HG02870 (cell line): ENCODE measurements around the gene OPRD1.
"Not testable (repeated sequence)": the region's sequence is repeated elsewhere in the genome, so short reads cannot be mapped to it uniquely, and the experiment has no call there.

Source experiments
- ATAC-seq: cut with Tn5 transposase; IDR thresholded peaks from one replicate; pipeline ENCODE4 v1.9.1; 2021; ENCODE audit warnings: mild to moderate bottlenecking, moderate library complexity; ENCODE audit not compliant: unreplicated experiment

OPRD1 gene

DNA sequence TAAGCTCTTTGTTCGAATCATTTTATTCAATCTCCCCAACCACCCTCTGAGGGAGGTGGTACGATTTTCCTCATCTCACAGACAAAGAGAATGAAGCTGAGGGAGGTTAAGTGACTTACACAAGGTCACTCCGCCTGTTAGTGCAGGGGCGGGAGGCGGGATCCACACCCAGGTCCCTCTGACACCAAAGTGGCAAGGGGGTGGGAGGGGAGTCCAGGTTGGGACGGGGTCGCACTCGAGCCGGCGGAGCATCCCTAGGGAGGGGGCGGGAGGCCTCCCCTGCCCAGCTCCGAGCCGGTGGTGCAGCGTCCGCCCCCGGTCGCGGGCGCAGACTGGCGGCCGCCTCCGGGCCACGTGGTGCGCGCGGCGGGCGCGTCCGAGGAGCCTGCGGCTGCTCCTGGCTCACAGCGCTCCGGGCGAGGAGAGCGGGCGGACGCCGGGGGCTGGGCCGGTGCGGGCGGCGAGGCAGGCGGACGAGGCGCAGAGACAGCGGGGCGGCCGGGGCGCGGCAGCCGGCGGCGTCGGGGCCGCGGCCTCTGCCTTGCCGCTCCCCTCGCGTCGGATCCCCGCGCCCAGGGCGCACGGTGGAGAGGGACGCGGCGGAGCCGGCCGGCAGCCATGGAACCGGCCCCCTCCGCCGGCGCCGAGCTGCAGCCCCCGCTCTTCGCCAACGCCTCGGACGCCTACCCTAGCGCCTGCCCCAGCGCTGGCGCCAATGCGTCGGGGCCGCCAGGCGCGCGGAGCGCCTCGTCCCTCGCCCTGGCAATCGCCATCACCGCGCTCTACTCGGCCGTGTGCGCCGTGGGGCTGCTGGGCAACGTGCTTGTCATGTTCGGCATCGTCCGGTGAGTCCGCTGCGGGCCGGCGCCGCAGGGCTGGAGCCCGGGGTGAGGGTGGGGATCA, at the start of gene OPRD1:
Gene OPRD1 (plus strand): TSS at position 405 of the 903 bp plus-strand sequence. CDS start 214 bp downstream, at position 619.
- ATAC-seq = no peak

DNA sequence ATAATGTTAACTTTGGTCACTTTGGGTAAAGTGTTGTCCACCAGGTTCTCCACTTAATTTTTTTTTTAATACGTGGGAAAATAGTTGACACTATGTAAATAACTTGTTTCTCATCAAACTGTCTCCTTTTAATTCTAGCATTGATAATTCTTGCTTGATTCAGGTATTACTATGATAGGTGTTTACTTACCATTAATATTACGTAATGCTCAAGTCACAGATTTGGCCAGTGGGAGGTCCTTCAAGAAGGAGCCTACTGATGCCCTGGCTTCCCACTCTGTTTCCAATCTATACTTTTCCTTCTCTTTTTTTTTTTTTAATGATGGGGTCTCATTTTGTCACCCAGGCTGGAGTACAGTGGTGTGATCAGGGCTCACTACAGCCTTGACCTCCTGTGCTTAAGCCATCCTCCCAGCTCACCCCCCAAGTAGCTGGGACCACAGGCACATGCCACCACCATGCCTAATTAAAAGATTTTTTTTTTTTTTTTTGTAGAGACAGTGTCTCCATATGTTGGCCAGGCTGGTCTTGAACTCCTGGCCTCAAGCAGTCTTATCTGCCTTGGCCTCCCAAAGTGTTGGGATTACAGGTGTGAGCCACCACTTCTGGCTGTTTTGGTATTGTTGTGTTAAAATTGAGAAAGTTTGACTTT, 45.3 kb upstream of the OPRD1 start:
- no peak for ATAC-seq

DNA sequence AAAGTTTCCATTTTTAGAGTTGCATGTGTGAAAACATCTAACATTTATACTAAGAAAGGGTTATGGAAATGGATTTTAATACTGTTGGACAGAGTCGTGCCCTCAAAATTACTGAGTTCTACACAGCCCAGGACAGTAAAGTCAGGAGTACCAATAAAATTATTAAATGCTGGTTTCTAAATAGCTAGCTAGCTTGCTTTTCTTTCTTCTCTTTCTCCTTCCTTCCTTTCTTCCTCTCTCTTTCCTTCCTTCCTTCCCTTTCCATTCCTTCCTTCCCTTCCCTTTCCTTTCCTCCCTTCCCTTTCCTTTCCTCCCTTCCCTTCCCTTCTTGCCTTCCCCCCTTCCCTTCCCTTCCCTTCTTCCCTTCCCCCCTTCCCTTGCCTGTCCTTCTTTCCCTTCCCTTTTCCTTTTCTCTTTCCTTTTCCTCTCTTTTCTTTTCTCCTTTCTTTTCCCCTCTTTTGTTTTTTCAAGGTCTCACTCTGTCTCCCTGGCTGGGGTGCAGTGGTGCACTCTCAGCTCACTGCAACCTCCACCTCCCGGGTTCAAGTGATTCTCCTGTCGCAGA, 41.3 kb upstream of the OPRD1 start:
- ATAC-seq = no peak

DNA sequence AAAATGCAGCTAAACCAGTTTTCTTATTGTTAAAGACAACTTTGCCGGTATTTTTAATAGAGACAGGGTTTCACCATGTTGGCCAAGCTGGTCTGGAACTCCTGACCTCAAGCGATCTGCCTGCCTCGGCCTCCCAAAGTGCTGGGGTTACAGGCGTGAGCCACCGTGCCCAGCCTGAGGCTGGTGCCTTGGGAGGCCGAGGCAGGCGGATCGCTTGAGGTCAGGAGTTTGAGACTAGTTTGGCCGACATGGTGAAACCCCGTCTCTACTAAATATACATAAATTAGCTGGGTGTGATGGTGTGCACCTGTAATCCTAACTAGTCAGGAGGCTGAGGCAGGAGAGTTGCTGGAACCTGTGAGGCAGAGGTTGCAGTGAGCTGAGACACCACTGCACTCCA, 40.0 kb upstream of the OPRD1 start:
- ATAC-seq = not testable (repeated sequence)

DNA sequence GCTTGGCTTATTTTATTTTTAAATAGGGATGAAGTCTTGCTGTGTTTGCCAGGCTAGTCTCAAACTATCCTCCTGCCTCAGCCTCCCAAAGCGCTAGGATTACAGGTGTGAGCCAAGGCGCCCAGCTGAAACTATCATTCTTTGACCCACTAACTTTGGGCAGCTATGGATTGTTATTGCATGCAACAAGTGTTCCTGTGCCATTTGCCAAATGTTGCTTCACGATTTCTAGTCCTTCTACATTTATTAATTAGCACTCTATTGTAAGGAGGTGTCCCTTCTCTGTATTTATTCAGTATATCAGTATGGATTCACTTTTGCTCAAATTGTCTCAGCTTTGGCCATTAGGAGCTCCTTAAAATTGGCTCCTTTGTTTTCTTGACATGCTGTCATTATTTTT, 38.9 kb upstream of the OPRD1 start:
- ATAC-seq = no peak

DNA sequence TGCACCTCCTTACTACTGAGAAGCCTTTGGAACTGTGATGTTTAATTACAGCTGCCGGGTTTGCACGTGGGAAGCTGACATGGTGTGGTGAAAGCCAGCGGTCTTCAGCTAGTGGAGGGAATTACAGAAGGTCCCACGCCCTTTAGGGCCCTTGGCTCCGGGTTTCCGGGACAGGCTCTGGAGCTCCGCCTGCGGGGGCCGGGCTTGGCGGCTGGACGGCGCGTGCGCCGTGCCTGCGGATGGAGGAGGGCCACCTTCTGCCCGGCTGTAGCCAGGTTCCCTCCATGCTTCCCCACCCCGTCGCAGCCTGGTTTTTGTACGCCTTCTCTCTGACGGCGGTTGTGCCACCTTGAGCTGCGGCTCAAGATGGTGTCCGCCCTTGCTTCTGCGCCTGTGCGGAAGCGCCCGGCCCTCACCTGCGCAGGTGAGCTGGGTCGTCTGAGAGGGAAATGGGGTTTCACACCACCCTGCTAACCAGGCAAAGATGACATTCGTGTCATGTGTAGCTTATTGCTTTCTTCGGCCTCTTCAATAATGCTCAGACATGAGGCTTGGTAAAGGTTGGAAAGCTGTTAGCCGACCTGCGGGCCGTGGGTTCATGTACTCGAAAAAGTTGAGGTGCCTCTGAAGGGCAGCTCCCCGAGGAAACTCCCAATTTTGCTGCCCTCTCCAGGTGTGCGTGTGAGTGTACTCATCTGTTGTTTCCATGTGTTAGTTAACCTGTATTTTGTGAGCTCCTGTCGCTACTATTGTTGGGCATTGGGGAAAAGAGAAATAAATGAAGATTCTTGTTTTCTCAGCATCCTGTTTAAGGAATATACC, 36.6 kb upstream of the OPRD1 start:
- no peak for ATAC-seq

DNA sequence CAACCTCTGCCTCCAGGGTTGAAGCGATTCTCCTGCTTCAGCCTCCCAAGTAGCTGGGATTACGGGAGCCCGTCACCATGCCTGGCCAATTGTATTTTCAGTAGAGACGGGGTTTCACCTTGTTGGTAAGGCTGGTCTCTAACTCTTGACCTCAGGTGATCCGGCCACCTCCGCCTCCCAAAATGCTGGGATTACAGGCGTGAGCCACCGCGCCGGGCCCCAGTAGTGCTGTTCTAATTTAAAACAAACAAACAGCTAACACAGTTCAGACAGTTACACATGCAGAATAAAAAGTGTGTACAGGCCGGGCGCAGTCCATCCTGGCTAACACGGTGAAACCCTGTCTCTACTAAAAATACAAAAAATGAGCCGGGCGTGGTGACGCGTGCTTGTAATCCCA, 35.6 kb upstream of the OPRD1 start:
- no peak for ATAC-seq

DNA sequence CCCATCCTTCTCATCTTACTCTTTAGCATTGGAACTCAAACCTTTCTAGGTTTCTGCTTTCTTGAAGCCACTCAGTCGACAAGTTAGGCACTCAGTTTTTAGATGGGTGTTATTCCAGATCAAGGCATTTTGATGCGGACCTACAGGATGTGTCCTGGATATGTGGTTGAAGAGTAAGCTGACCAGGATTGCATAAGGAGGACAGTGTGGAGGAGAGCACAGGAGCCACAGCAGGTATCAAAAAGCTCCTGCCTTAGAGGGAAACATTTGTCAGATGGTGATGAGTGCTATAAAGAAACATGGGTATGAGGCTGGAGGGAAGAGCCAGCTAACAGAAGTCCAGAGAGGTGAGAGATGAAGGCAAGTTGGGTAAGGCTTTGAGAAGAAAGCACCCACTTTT, 33.9 kb upstream of the OPRD1 start:
- ATAC-seq = no peak

DNA sequence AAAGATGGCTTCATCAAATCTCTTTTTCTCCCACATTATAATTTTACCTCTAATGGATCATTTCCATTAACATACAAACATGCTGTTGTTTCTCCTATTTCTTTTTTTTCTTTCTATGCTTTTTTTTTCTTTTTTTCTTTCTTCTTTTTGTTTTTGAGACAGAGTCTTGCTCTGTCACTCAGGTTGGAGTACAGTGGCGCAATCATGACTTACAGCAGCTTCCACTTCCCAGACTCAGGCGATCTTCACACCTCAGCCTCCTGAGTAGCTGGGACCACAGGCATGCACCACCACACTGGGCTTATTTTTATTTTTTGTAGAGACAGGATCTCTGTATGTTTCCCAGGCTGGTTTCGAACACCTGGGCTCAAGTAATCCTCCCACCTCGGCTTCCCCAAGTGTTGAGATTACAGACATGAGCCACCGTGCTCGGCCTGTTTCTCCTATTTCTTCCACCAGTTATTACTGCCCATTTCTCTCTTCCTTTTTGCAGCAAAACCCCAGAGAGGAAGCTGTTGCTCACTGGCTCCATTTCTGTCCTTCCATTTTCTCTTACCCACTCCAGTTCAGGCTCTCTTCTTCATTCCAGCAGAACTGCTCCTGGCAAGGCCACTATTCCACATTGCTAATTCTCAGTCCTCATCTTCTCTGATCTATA, 32.1 kb upstream of the OPRD1 start:
- no peak for ATAC-seq

DNA sequence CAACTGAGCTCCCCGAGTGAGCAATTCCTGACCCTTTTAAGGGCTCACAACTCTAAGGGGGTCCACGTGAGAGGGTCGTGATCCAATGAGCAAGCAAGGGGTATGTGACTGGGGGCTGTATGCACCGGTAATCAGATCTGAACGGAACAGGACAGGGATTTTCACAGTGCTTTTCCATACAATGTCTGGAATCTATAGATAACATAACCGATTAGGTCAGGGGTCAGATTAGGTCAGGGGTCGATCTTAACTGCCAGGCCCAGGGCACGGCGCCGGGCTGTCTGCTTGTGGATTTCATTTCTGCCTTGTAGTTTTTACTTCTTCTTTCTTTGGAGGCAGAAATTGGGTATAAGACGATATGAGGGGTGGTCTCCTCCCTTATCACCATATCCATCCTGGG, 30.7 kb upstream of the OPRD1 start:
- no peak for ATAC-seq

DNA sequence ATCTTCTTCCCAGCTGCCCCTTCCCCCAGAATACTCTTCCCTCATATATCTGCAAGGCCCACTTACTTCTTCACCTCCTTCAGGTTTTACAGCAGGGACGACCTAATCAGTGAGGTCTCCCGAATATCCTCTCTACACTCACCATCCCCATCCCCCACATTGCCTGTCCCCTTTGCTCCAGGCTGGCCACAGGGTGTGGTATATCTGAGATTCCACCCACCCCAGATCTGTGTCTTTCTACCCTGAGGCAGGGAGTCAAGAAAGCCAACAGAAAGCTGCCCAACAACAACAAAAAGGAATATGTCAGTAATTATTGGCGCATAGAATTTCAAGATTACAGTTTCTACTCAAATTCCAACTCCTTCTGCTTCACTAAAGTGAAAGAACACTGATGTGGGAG, 30.0 kb upstream of the OPRD1 start:
- no peak for ATAC-seq

DNA sequence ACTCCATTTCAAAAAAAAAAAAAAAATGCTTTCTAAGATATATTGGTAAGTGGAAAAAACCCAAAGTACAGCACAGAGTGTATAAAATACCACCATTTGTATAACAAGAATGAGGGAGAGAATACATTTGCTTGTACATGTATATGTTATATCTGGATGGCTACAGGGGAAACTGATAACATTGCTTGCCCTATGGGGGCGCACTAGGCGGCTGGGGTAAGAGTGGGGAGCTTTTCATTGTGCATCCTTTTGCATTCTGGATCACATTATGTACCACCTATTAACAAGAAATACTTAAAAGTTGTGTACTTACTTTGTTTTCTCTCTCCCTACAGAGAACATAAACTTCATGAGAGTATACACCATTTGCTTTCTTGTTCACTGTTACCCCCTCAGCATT, 28.6 kb upstream of the OPRD1 start:
- ATAC-seq = no peak

DNA sequence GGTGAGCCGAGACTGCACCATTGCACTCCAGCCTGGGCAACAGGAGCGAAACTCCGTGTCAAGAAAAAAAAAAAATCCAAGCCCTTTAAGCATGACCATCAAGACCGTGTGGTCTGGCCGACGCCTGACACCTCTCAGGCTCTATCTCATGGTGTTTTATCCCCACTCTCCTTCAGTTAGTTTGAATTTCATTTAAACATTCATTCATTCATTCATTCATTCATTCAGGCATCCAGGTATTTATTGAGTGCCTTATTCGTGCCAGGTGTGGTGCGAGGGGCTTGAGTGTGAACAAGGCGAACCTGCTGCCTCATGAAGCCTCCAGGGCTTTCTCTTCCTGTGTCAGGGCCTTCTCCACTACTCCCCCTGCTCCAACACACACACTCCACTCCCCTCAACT, 22.6 kb upstream of the OPRD1 start:
- no peak for ATAC-seq

DNA sequence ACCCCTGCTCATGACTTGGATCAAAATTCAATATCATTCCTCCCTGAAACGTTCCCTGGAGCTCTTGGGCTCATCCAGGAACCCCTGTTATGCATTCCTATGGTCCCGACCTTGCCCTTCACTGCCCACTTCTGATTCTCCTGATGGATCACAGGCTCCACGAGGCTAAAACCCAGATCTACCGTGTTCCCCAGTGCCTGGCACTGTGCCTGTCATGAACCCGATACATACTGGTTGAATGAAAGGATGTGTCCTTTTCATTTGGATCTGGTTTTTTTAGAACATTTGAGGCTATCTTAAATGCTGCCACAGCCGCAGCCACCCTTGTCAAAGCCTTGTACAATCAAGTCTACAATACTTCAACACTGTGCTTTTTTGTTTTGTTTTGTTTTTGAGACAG, 22.2 kb upstream of the OPRD1 start:
- no peak for ATAC-seq

DNA sequence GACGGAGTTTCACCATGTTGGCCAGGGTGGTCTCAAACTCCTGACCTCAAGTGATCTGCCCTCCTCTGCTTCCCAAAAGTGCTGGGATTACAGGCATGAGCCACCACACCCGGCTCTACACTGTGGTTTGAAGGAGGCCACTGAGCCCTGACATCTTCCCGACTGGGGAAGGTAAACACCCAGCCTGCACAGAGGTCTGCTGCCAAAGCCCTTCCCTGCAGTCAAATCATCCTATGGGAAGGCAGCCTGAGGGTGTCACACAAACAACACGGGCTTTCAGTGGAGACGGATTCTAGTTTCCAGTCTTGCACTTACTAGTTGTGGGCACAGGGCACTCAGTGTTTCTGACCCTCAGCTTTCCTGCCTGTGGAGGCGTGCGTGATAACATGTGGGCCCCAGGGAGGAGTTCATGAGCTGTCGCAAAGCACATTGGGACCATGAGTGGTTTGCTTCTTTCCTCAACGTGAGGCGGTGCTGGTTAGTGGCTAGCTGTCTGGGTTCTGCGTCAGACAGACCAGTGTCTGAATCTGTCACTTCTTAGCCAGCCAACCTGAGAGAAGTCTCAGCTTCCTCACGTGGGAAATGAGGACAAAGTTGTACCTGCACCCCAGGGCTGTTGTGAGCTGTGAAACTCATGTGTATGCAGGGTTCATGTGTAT, 21.5 kb upstream of the OPRD1 start:
- ATAC-seq = no peak

DNA sequence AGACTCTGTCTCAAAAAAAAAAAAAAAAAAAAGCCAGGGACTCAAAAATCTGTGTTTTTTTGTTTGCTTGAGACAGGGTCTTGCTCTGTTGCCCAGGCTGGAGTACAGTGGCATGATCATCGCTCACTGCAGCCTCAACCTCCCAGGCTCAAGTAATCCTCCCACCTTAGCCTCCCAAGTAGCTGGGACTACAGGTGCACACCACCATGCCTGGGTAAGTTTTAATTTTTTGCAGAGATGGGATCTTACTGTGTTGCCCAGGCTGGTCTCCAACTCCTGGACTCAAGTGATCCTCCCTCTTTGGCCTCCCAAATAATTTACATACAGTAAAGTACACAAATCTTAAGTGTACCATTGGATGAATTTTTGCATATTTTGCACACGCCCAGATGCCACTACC, 20.0 kb upstream of the OPRD1 start:
- not testable (repeated sequence) for ATAC-seq

DNA sequence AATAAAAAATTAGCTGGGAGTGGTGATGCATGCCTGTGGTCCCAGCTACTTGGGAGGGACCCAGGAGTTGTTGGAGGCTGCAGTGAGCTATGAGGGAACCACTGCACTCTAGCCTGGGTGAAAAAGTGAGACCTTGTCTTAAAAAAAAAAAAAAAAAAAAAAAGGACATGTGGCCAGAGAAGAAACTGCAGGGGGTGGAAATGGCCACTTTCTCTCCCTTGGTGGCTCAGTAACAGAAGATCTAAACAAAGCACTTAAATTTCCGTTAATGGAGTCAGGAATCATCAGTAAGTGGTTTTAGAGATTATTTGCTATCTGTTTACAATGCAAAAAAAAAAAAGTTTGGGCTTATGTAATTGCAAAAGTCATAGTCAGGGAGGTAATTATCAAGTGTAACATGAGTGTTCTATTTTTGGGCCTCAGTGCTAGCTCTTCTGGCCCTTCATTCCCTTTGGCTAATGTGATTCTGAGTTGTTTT, 19.3 kb upstream of the OPRD1 start:
- no peak for ATAC-seq

DNA sequence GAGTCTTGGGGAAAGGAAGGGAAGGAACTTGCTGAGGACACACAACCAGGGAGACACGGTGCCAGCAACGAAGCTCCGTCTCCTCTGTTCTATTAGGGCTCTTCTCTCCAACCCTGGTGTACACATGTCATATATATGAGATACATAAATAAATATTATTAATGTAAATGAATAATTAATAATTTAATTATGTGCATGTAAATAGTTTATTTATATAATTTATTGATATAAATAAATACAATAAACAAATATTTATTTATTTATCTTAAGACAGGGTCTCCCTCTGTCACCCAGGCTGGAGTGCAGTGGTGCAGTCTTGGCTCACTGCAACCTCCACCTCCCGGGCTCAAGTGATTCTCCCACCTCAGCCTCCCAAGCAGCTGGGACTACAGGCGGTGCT, 17.4 kb upstream of the OPRD1 start:
- not testable (repeated sequence) for ATAC-seq

DNA sequence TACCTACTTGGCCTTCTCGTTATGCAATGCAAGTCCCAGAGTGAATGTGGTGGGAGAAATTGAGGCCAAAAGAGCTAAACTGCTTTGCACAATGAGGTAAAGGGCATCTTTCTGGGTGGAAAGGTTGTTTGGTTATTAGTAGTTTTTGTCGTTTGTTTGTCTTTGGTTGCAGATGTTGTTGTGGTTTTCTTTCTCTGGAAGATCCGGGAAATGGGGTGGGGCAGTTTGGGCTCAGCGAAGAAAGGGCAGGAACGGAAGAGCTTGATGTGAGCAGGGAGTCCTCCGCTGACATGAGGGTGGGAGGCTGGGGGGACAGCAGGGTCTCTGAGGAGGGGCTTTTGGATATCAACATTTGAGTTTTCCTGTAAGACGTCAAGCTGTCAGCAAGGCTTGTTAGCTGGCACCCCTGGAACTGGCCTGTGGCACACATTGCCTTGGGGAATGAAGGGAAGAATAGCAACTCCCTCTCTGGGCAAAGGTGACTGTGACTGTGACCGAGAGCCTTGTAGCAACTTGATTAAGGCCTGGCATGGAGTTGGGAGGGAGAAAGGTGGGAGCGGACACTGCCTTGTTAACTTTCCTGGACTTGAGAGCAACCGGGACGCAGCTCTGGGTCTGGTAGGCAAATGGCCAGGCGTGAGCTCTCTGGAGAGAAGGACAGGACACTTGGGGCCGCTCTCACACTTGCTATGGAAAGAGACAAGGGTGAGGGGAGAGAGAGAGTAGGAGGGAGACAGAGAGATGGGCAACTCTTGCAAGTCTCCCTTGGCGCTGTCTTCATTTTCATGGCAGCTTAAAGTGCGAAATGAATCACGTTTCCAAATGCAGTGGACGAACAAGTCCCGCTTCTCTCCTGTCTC, 15.4 kb upstream of the OPRD1 start:
- no peak for ATAC-seq
